ENCODE data around the gene LYZL4. TPM values are rescaled to one million over a fixed set of nuclear protein-coding genes. Genes with fewer than 3 reads are reported as not detected.

Gene LYZL4
- total and polyA plus RNA-seq, 2 of the 13 experiments (the other 11 are each of a cell fraction or from before 2014, with no cell fraction given), result not detected

GRCh38 chr3:42443819-42444436, 33.5 kb upstream of the LYZL4 start (continued):
- TF ChIP-seq NFAT5 (CRISPR knock-in tag; IDR thresholded peaks at IDR 0.05), result no peak
- no peak for TF ChIP-seq RARA (CRISPR knock-in tag; IDR thresholded peaks at IDR 0.05)
- peak; percentile 74; the same call in 1 of the 2 replicates for TF ChIP-seq IKZF5 (CRISPR knock-in tag; IDR thresholded peaks at IDR 0.05)
- no peak for TF ChIP-seq ATF5 (CRISPR knock-in tag; IDR thresholded peaks at IDR 0.05; ENCODE audit: low read depth)
- no peak for TF ChIP-seq BCL6 (CRISPR knock-in tag; IDR thresholded peaks at IDR 0.05)
- TF ChIP-seq PAXIP1 (CRISPR knock-in tag; conservative IDR thresholded peaks at IDR 0.05), result no peak
- TF ChIP-seq IRF2 (CRISPR knock-in tag; IDR thresholded peaks at IDR 0.05), result peak; percentile 49; the same call in 1 of the 2 replicates
- no peak for TF ChIP-seq ZBTB34 (CRISPR knock-in tag; IDR thresholded peaks at IDR 0.05)
- no peak for TF ChIP-seq ZNF530 (CRISPR knock-in tag; IDR thresholded peaks at IDR 0.05; ENCODE audit: low read depth)
- TF ChIP-seq KMT2A (CRISPR knock-in tag; IDR thresholded peaks at IDR 0.05), result no peak
- TF ChIP-seq RFX5 (IDR thresholded peaks at IDR 0.05; ENCODE audit: low read depth, low read length), result no peak
- TF ChIP-seq GFI1 (CRISPR knock-in tag; IDR thresholded peaks at IDR 0.05; ENCODE audit: borderline replicate concordance), result no peak
- no peak for TF ChIP-seq TFAP4 (IDR thresholded peaks at IDR 0.05; ENCODE audit: borderline replicate concordance, low read depth)
- no peak for TF ChIP-seq SP140L (CRISPR knock-in tag; IDR thresholded peaks at IDR 0.05; ENCODE audit: borderline replicate concordance)
- TF ChIP-seq ZNF558 (CRISPR knock-in tag; IDR thresholded peaks at IDR 0.05; ENCODE audit: borderline replicate concordance), result no peak
- no peak for TF ChIP-seq ZNF839 (CRISPR knock-in tag; IDR thresholded peaks at IDR 0.05; ENCODE audit: borderline replicate concordance)

Measured in HepG2 (cell line).